HCT116 (cell line): ENCODE results near the gene TMEM30A. TPM values are rescaled to one million over a fixed set of nuclear protein-coding genes. Genes with fewer than 3 reads are reported as not detected.

Experiments
- ATAC-seq: fragments of 200-7000 bp; cut with Tn5 transposase; 2 replicates; pipeline ENCODE4 v1.9.1; 2020; ENCODE audit warnings: mild to moderate bottlenecking, moderate library complexity
- BruUV-seq: library from RNA; stranded (reverse); fragments of 400-500 nt; replicated peaks from 2 replicates; lab custom pipeline; 2021; lab: Mats Ljungman, UMichigan
- CTCF ChIA-PET: fragments of 300-600 bp; sonication (Branson Sonifier 250); formaldehyde crosslinking; loops from one replicate; lab custom pipeline; 2021; ENCODE audit warnings: antibody characterized with exemption; lab: Charles Lee
- POLR2A ChIA-PET: fragments of 300-600, 350-600 bp; sonication (Branson Sonifier 250); formaldehyde crosslinking; loops from one replicate; lab custom pipeline; 2021; ENCODE audit warnings: antibody characterized with exemption; lab: Charles Lee
- RAD21 ChIA-PET, 2 experiments: fragments of 300-600 bp; sonication (Branson Sonifier 250); formaldehyde crosslinking; loops; one replicate each; lab custom pipeline; 2023; ENCODE audit warnings: low total read pairs in 2 of 2; ENCODE audit not compliant: uncharacterized antibody in 2 of 2, unreplicated experiment in 2 of 2, low non-redundant PET in 1 of 2; lab: Charles Lee
- DNase-seq: peaks from one replicate; pipeline ENCODE4 v3.0.0-alpha.2; 2010; ENCODE audit warnings: low read depth, low spot score
- H2AFZ ChIP-seq: fragments of 200-600 bp; shearing (Covaris generic), sonication (generic); 2 replicates; pipeline ENCODE4 v1.6.1; 2017; ENCODE audit warnings: low read depth, mixed run types, mixed read lengths, antibody characterized with exemption, low read length; ENCODE audit not compliant: poor library complexity, severe bottlenecking
- H3K27ac ChIP-seq: 2 replicates; pipeline ENCODE4 v1.5.1; 2012; ENCODE audit warnings: low read depth, low read length
- H3K27me3 ChIP-seq: fragments of 200-600 bp; sonication (generic); 2 replicates; pipeline ENCODE4 v1.6.1; 2016; ENCODE audit warnings: mixed run types, low read length, mixed read lengths; ENCODE audit not compliant: insufficient read depth
- H3K36me3 ChIP-seq, 2 experiments: fragments of 200-500 bp in 1 of 2; fragments of 200-600 bp in 1 of 2; sonication (Bioruptor generic) in 1 of 2; sonication (generic) in 1 of 2; 2 replicates each; pipeline versions ENCODE4 v1.5.1 to v1.6.1; 2014 to 2016; ENCODE audit warnings: low read length in 2 of 2, inconsistent platforms in 1 of 2, mixed read lengths in 1 of 2, mixed run types in 1 of 2; ENCODE audit not compliant: insufficient read depth in 2 of 2, control insufficient read depth in 1 of 2
- H3K4me1 ChIP-seq, 2 experiments: fragments of 200-600 bp in 1 of 2; sonication (generic) in 1 of 2; 2 replicates each; pipeline versions ENCODE4 v1.5.1 to v1.6.1; 2012 to 2017; ENCODE audit warnings: low read length in 2 of 2, inconsistent platforms in 1 of 2, mild to moderate bottlenecking in 1 of 2, mixed read lengths in 1 of 2, mixed run types in 1 of 2, moderate library complexity in 1 of 2; ENCODE audit not compliant: insufficient read depth in 2 of 2, control insufficient read depth in 1 of 2
- H3K4me2 ChIP-seq: fragments of 200-600 bp; sonication (generic); 2 replicates; pipeline ENCODE4 v1.6.1; 2017; ENCODE audit warnings: mixed run types, low read length, mixed read lengths
- H3K4me3 ChIP-seq, 2 experiments: fragments of 200-600 bp in 1 of 2; sonication (generic) in 1 of 2; replicated peaks in 1 of 2; 2 replicates each; pipeline ENCODE4 v1.5.1; 2011 to 2016; ENCODE audit warnings: low read length in 2 of 2, control low read depth in 1 of 2, low read depth in 1 of 2, mild to moderate bottlenecking in 1 of 2, mixed read lengths in 1 of 2, mixed run types in 1 of 2
- H3K79me2 ChIP-seq: fragments of 200-600 bp; sonication (generic); 2 replicates; pipeline ENCODE4 v1.6.1; 2017; ENCODE audit warnings: mild to moderate bottlenecking, mixed run types, low read length, moderate library complexity, mixed read lengths; ENCODE audit not compliant: insufficient read depth
- H3K9ac ChIP-seq: fragments of 200-600 bp; sonication (generic); 2 replicates; pipeline ENCODE4 v1.6.1; 2016; ENCODE audit warnings: low read length, mixed read lengths
- H3K9me2 ChIP-seq: fragments of 200-600 bp; sonication (generic), shearing (Covaris generic); 2 replicates; pipeline ENCODE4 v1.6.1; 2017; ENCODE audit warnings: mixed run types, mild to moderate bottlenecking, moderate library complexity; ENCODE audit not compliant: insufficient read depth
- H3K9me3 ChIP-seq, 2 experiments: fragments of 200-500 bp in 1 of 2; fragments of 200-600 bp in 1 of 2; sonication (Bioruptor generic) in 1 of 2; sonication (generic) in 1 of 2; 2 replicates each; pipeline ENCODE4 v1.6.1; 2014 to 2017; ENCODE audit warnings: low read length in 2 of 2, mixed read lengths in 2 of 2, inconsistent platforms in 1 of 2, low read depth in 1 of 2, mild to moderate bottlenecking in 1 of 2, mixed run types in 1 of 2, moderate library complexity in 1 of 2; ENCODE audit not compliant: control insufficient read depth in 1 of 2, insufficient read depth in 1 of 2
- H4K20me1 ChIP-seq: fragments of 200-600 bp; sonication (generic), shearing (Covaris generic); 2 replicates; pipeline ENCODE4 v1.6.1; 2017; ENCODE audit warnings: mixed run types, mild to moderate bottlenecking, moderate library complexity; ENCODE audit not compliant: insufficient read depth
- ATF3 ChIP-seq: IDR thresholded peaks from 2 replicates; pipeline ENCODE4 v1.6.1; 2012
- CBX3 ChIP-seq: IDR thresholded peaks from 2 replicates; pipeline ENCODE4 v1.6.1; 2012; ENCODE audit warnings: low read depth
- ELF1 ChIP-seq: IDR thresholded peaks from 2 replicates; pipeline ENCODE4 v1.6.1; 2012; ENCODE audit warnings: low read depth, borderline replicate concordance
- EZH2 ChIP-seq: fragments of 200-600 bp; sonication (generic); IDR thresholded peaks from 2 replicates; pipeline ENCODE4 v1.6.1; 2017; ENCODE audit warnings: antibody characterized with exemption, mixed run types
- POLR2A ChIP-seq: IDR thresholded peaks from 2 replicates; pipeline ENCODE4 v1.7.0; 2011; ENCODE audit warnings: borderline replicate concordance; ENCODE audit not compliant: insufficient read depth, insufficient read length; ENCODE audit errors: extremely low read depth
- POLR2AphosphoS5 ChIP-seq: IDR thresholded peaks from 2 replicates; pipeline ENCODE4 v1.6.1; 2011; ENCODE audit warnings: mild to moderate bottlenecking, low read depth, low read length, moderate library complexity
- RAD21 ChIP-seq: IDR thresholded peaks from 2 replicates; pipeline ENCODE4 v1.6.1; 2012; ENCODE audit warnings: low read depth, mild to moderate bottlenecking
- REST ChIP-seq: IDR thresholded peaks from 2 replicates; pipeline ENCODE4 v1.6.1; 2012; ENCODE audit warnings: low read depth
- SIN3A ChIP-seq: IDR thresholded peaks from 2 replicates; pipeline ENCODE4 v1.6.1; 2012; ENCODE audit warnings: low read depth
- SP1 ChIP-seq: IDR thresholded peaks from 2 replicates; pipeline ENCODE4 v1.6.1; 2012; ENCODE audit warnings: low read depth
- SRF ChIP-seq: IDR thresholded peaks from 2 replicates; pipeline ENCODE4 v1.6.1; 2012; ENCODE audit warnings: low read depth
- TCF7L2 ChIP-seq: IDR thresholded peaks from 2 replicates; pipeline ENCODE4 v1.7.0; 2011; ENCODE audit warnings: borderline replicate concordance, inconsistent platforms; ENCODE audit not compliant: insufficient read depth, insufficient read length; ENCODE audit errors: extremely low read depth
- YY1 ChIP-seq: IDR thresholded peaks from 2 replicates; pipeline ENCODE4 v1.6.1; 2011; ENCODE audit warnings: low read length, low read depth, moderate library complexity, mild to moderate bottlenecking; ENCODE audit not compliant: insufficient replicate concordance; ENCODE audit errors: extremely low read depth
- ZFX ChIP-seq: fragments of 450-650 bp; IDR thresholded peaks from 2 replicates; pipeline ENCODE4 v1.6.1; 2017
- ZNF274 ChIP-seq: fragments of 200-500 bp; sonication (Bioruptor generic); IDR thresholded peaks from 2 replicates; pipeline ENCODE4 v1.6.1; 2014; ENCODE audit warnings: mild to moderate bottlenecking, low read depth, low read length, inconsistent platforms
- intact Hi-C: fragments of 100-400 bp; cut with micrococcal nuclease; formaldehyde crosslinking; loops from 2 replicates; pipeline ENCODE4 v1.10.0; 2022
- total RNA-seq: library from RNA; stranded (reverse); gene quantifications from one replicate; pipeline ENCODE4 v1.2.1, GENCODE V29; 2021; ENCODE audit not compliant: unreplicated experiment
- TF ChIP-seq, protein P1 (sequence below), 3 experiments: fragments of 200-600 bp in 1 of 3; sonication (generic) in 1 of 3; IDR thresholded peaks in 2 of 3; conservative IDR thresholded peaks in 1 of 3; 2 replicates each; pipeline ENCODE4 v1.5.1; 2012 to 2017; ENCODE audit warnings: low read depth in 2 of 3, low read length in 2 of 3, antibody characterized with exemption in 1 of 3, borderline replicate concordance in 1 of 3, control low read depth in 1 of 3, mild to moderate bottlenecking in 1 of 3, mixed read lengths in 1 of 3, mixed run types in 1 of 3, moderate library complexity in 1 of 3; ENCODE audit not compliant: insufficient read depth in 1 of 3

TMEM30A gene
- total RNA-seq, 1 experiment from 2014 or later, result 73.4 TPM

- H3K9ac ChIP-seq, result no peak overlapping the region
- ChIA-PET CTCF (interaction anchor here (0.6 to 4.4 kb wide), 41 partner anchors 10 to 1924 kb away, joined by 3 to 39 read pairs (median 4); no protein-coding TSS in a partner anchor), POLR2A (interaction anchor here (0.9 kb wide), 1 partner anchor 1470 kb away, joined by 3 read pairs; no protein-coding TSS in a partner anchor), RAD21 (interaction anchor here (0.7 to 1.8 kb wide), 7 partner anchors 270 to 1472 kb away, joined by 3 to 7 read pairs (median 4); no protein-coding TSS in a partner anchor)
- no peaks in the 10 kb centered on the region for H4K20me1 ChIP-seq
- H3K27me3 ChIP-seq, result no peaks in the 10 kb centered on the region
- ATAC-seq (no peak), DNase-seq (no peak)
- peak overlapping the region; percentile 27 for H3K4me2 ChIP-seq
- H3K9me3 ChIP-seq, result no peaks in the 10 kb centered on the region
- intact Hi-C loops, result loop anchor here (2.0 to 10.0 kb wide), 5 partner anchors 634 to 1532 kb away; no protein-coding TSS in a partner anchor
- TF ChIP-seq SIN3A, result no peak
- TF ChIP-seq EZH2, result no peak
- TF ChIP-seq, protein P1, sequence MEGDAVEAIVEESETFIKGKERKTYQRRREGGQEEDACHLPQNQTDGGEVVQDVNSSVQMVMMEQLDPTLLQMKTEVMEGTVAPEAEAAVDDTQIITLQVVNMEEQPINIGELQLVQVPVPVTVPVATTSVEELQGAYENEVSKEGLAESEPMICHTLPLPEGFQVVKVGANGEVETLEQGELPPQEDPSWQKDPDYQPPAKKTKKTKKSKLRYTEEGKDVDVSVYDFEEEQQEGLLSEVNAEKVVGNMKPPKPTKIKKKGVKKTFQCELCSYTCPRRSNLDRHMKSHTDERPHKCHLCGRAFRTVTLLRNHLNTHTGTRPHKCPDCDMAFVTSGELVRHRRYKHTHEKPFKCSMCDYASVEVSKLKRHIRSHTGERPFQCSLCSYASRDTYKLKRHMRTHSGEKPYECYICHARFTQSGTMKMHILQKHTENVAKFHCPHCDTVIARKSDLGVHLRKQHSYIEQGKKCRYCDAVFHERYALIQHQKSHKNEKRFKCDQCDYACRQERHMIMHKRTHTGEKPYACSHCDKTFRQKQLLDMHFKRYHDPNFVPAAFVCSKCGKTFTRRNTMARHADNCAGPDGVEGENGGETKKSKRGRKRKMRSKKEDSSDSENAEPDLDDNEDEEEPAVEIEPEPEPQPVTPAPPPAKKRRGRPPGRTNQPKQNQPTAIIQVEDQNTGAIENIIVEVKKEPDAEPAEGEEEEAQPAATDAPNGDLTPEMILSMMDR (IDR thresholded peaks at IDR 0.05 in 2 of 3, conservative IDR thresholded peaks at IDR 0.05 in 1 of 3; ENCODE audit: borderline replicate concordance in 1 of 3, insufficient read depth in 1 of 3, low read depth in 2 of 3, low read length in 2 of 3), result no peak
- TF ChIP-seq ELF1, result no peak
- TF ChIP-seq POLR2AphosphoS5, result no peak
- TF ChIP-seq YY1, result no peak
- no peak for TF ChIP-seq SP1
- no peak for TF ChIP-seq ZNF274
- TF ChIP-seq REST, result no peak
- TF ChIP-seq RAD21, result no peak
- TF ChIP-seq POLR2A, result no peak
- TF ChIP-seq ZFX, result no peak
- TF ChIP-seq ATF3, result no peak
- TF ChIP-seq SRF, result no peak
- TF ChIP-seq CBX3, result no peak
- TF ChIP-seq TCF7L2, result no peak
- peaks cover 13% of the 10 kb centered on the region; the same call in 1 of the 2 replicates for H3K79me2 ChIP-seq
- BruUV-seq, result no TSS peak
- no peaks in the 10 kb centered on the region for H3K36me3 ChIP-seq
- peak overlapping the region; percentile 87 for H2AFZ ChIP-seq
- H3K4me1 ChIP-seq, result peaks cover 4 to 17% of the 10 kb centered on the region in 2 experiments
- H3K27ac ChIP-seq, result no peak overlapping the region
- no peak overlapping the region for H3K4me3 ChIP-seq
- no peaks in the 10 kb centered on the region for H3K9me2 ChIP-seq
Observed at GRCh38 chr6:75209184-75209723, 75.3 kb downstream of the TMEM30A start.
